DND-41 (cell line): ENCODE data around the gene NAT9.

Experiments used
- CTCF ChIP-seq: IDR thresholded peaks from 2 replicates; pipeline ENCODE4 v1.5.1; 2012; ENCODE audit warnings: borderline replicate concordance, low read length, moderate library complexity, mild to moderate bottlenecking; ENCODE audit not compliant: poor library complexity, severe bottlenecking; ENCODE audit errors: extremely low read depth
- EZH2 ChIP-seq: IDR thresholded peaks from 3 replicates; pipeline ENCODE4 v1.6.1; 2012; ENCODE audit warnings: borderline replicate concordance, low read depth, mild to moderate bottlenecking, moderate library complexity, low read length, inconsistent platforms; ENCODE audit not compliant: severe bottlenecking

DNA sequence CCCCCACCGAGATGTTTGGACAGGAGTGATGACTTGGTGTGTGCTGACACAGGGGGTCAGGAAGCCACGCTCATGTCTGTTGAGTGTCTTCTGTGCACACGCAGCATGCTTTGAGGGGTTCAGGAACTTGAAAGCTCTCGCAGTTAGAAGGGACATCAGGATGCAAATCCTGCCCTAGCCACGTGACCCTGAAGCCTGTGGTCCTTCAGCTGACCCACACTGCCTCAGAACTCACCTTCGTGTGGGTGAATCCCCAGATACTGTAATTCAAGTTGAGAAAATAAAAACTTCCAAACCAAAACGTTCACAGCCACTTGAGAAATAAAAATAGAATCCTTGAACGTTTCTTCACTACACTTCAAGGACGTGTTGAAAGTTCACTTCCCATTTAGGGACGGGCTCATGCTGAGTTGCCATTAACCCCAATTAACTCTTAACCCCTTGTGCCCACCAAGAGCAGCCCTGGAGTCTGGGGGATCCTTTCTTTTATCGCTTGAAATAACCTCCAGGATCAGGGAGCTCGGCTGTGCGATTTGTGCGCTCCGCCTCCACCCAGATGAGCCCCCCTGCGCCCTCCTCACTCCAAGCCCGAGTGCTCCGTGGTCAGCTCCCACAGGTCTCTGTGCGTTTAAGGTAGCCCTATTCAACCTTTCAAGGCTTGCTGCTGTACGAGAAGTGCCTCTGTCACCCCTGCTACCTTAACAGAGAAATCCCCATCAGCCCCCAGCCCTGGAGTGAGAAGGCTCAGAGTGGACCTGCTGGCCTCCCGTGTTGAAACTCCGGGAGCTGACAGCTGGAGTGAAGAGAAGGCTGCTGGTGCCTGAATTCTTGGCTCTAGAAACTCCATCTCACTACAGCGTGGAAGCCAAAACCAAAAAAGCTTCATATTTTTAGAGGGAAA is 36.2 kb upstream of the NAT9 start:
- TF ChIP-seq CTCF, result no peak
- no peak for TF ChIP-seq EZH2
